CD4-positive, alpha-beta T cell (primary cell): ENCODE data around the gene MB21D2. TPM values are rescaled to one million over a fixed set of nuclear protein-coding genes. Genes with fewer than 3 reads are reported as not detected.

Experiments
- ATAC-seq: fragments of 200-7000 bp; cut with Tn5 transposase; one replicate; pipeline ENCODE4 v1.10.0; 2022; ENCODE audit warnings: mild to moderate bottlenecking; ENCODE audit not compliant: poor library complexity
- CTCF ChIA-PET: fragments of 350-600 bp; sonication (Branson Sonifier 250); formaldehyde crosslinking; loops from one replicate; lab custom pipeline; 2021; ENCODE audit warnings: antibody characterized with exemption, inconsistent platforms; lab: Charles Lee
- POLR2A ChIA-PET: fragments of 350-600 bp; sonication (Branson Sonifier 250); formaldehyde crosslinking; loops from one replicate; lab custom pipeline; 2021; ENCODE audit warnings: antibody characterized with exemption, inconsistent platforms; lab: Charles Lee
- DNase-seq, 14 experiments: peaks; one replicate each; pipeline ENCODE4 v3.0.0-alpha.2; 2013 to 2020; ENCODE audit warnings: mixed read lengths in 2 of 14
- H3K27ac ChIP-seq, 2 donors: one replicate each; pipeline versions ENCODE4 v1.5.1 to v1.7.0; 2013; ENCODE audit warnings: low read length in 2 of 2, low read depth in 1 of 2, mild to moderate bottlenecking in 1 of 2
- H3K27me3 ChIP-seq, 2 experiments: 1 replicate in 1 of 2; 2 replicates in 1 of 2; pipeline versions ENCODE4 v1.6.1 to v1.7.0; 2013; ENCODE audit warnings: low read length in 2 of 2, control low read depth in 1 of 2, mild to moderate bottlenecking in 1 of 2, moderate library complexity in 1 of 2; ENCODE audit not compliant: insufficient read depth in 2 of 2, control insufficient read depth in 1 of 2
- H3K36me3 ChIP-seq: one replicate; pipeline ENCODE4 v1.6.1; 2013; ENCODE audit warnings: low read length, control low read depth; ENCODE audit not compliant: insufficient read depth
- H3K4me1 ChIP-seq: one replicate; pipeline ENCODE4 v1.6.1; 2013; ENCODE audit warnings: low read length, control low read depth; ENCODE audit not compliant: insufficient read depth
- H3K4me3 ChIP-seq: one replicate; pipeline ENCODE4 v1.5.1; 2013; ENCODE audit warnings: mild to moderate bottlenecking, low read length, moderate library complexity
- H3K9me3 ChIP-seq, 2 experiments: 1 replicate in 1 of 2; 2 replicates in 1 of 2; pipeline versions ENCODE4 v1.6.1 to v1.7.0; 2013; ENCODE audit warnings: low read length in 2 of 2, mild to moderate bottlenecking in 2 of 2, control low read depth in 1 of 2, moderate library complexity in 1 of 2; ENCODE audit not compliant: control insufficient read depth in 1 of 2, insufficient read depth in 1 of 2
- H3K27ac Mint-ChIP-seq: one replicate; pipeline ENCODE4 v1.8.0; 2020; ENCODE audit warnings: mixed read lengths
- H3K27me3 Mint-ChIP-seq: one replicate; pipeline ENCODE4 v1.8.0; 2021; ENCODE audit warnings: mixed read lengths
- H3K36me3 Mint-ChIP-seq: one replicate; pipeline ENCODE4 v1.8.0; 2021; ENCODE audit warnings: low read depth, mixed read lengths
- H3K4me1 Mint-ChIP-seq: one replicate; pipeline ENCODE4 v1.8.0; 2021; ENCODE audit warnings: low read depth, mixed read lengths
- H3K4me3 Mint-ChIP-seq: one replicate; pipeline ENCODE4 v1.8.0; 2020; ENCODE audit warnings: mild to moderate bottlenecking, mixed read lengths
- H3K9me3 Mint-ChIP-seq: one replicate; pipeline ENCODE4 v1.8.0; 2020; ENCODE audit warnings: mixed read lengths
- CTCF ChIP-seq: fragments of 200-600 bp; IDR thresholded peaks from one replicate; pipeline ENCODE4 v1.8.0; 2022; ENCODE audit warnings: antibody characterized with exemption, mild to moderate bottlenecking
- intact Hi-C, 2 experiments: fragments of 100-400 bp; cut with DNase I in 1 of 2; cut with micrococcal nuclease in 1 of 2; formaldehyde crosslinking; loops; one replicate each; pipeline versions ENCODE4 v1.15.1 to v1.9.0; 2023 to 2025; cut with DNase I, micrococcal nuclease
- total RNA-seq, 174 experiments: library from RNA in 2 of 174; stranded (reverse) in 2 of 174; gene quantifications; one replicate each; pipeline ENCODE4 v1.2.3 and lab custom pipeline; 2021 to 2026

Gene MB21D2
- total RNA-seq, 2 experiments from 2014 or later: 0.77 to 0.78 TPM

GRCh38 chr3:192834428-192834827, 83.2 kb downstream of the MB21D2 start:
- Mint-ChIP-seq H3K27ac (no peak overlapping the region), H3K4me3 (no peak overlapping the region), H3K4me1 (no peaks in the 10 kb centered on the region), H3K27me3 (peaks cover 5% of the 10 kb centered on the region), H3K36me3 (no peaks in the 10 kb centered on the region), H3K9me3 (no peaks in the 10 kb centered on the region)
- DNase-seq (no peak), ATAC-seq (no peak)
- TF ChIP-seq CTCF: no peak
- POLR2A ChIA-PET: no interaction called here
- H3K27me3 ChIP-seq: no peaks in the 10 kb centered on the region
- H3K4me1 ChIP-seq: peaks cover 11% of the 10 kb centered on the region
- H3K4me3 ChIP-seq: no peak overlapping the region
- no peaks in the 10 kb centered on the region for H3K36me3 ChIP-seq
- no peaks in the 10 kb centered on the region for H3K9me3 ChIP-seq
- intact Hi-C loops: no loop called here
- no peak overlapping the region for H3K27ac ChIP-seq
- CTCF ChIA-PET: no interaction called here

GRCh38 chr3:192833177-192833890, 84.3 kb downstream of the MB21D2 start:
- Histone ChIP-seq H3K9me3 (no peaks in the 10 kb centered on the region), H3K36me3 (no peaks in the 10 kb centered on the region), H3K27me3 (no peaks in the 10 kb centered on the region), H3K4me1 (peaks cover 11% of the 10 kb centered on the region), H3K4me3 (no peak overlapping the region), H3K27ac (no peak overlapping the region)
- peaks cover 5% of the 10 kb centered on the region for H3K27me3 Mint-ChIP-seq
- TF ChIP-seq CTCF: no peak
- ATAC-seq (no peak), DNase-seq (no peak)
- no peak overlapping the region for H3K4me3 Mint-ChIP-seq
- H3K36me3 Mint-ChIP-seq: no peaks in the 10 kb centered on the region
- POLR2A ChIA-PET: interaction anchor here (0.6 kb wide), 1 partner anchor 112 kb away, joined by 3 read pairs; no protein-coding TSS in a partner anchor
- H3K9me3 Mint-ChIP-seq: peaks cover 1% of the 10 kb centered on the region
- CTCF ChIA-PET: no interaction called here
- H3K4me1 Mint-ChIP-seq: no peaks in the 10 kb centered on the region
- intact Hi-C loops: no loop called here
- no peak overlapping the region for H3K27ac Mint-ChIP-seq

- Mint-ChIP-seq H3K27me3 (peaks cover 5% of the 10 kb centered on the region), H3K27ac (no peak overlapping the region), H3K4me3 (no peak overlapping the region), H3K4me1 (no peaks in the 10 kb centered on the region), H3K36me3 (no peaks in the 10 kb centered on the region), H3K9me3 (peaks cover 1% of the 10 kb centered on the region)
- intact Hi-C loops: no loop called here
- no peak for TF ChIP-seq CTCF
- ATAC-seq (no peak), DNase-seq (no peak)
- no peaks in the 10 kb centered on the region for H3K9me3 ChIP-seq
- ChIA-PET CTCF (no interaction called here), POLR2A (no interaction called here)
- peaks cover 2% of the 10 kb centered on the region for H3K4me1 ChIP-seq
- no peaks in the 10 kb centered on the region for H3K36me3 ChIP-seq
- H3K4me3 ChIP-seq: no peak overlapping the region
- H3K27ac ChIP-seq: no peak overlapping the region
- H3K27me3 ChIP-seq: no peaks in the 10 kb centered on the region
Measured at GRCh38 chr3:192831801-192832347, 85.8 kb downstream of the MB21D2 start.
